AG10803 (cell line): ENCODE measurements around the gene CHTOP.
"Not testable (repeated sequence)": the region's sequence is repeated elsewhere in the genome, so short reads cannot be mapped to it uniquely, and the experiment has no call there.

Experiments
- DNase-seq: peaks from one replicate; pipeline ENCODE4 v3.0.0; 2010; ENCODE audit warnings: low read depth
- H3K4me3 ChIP-seq: 2 replicates; pipeline ENCODE4 v1.5.1; 2011; ENCODE audit warnings: mild to moderate bottlenecking, low read length, control low read depth
- TF ChIP-seq, protein P1 (sequence below): conservative IDR thresholded peaks from 2 replicates; pipeline ENCODE4 v1.5.1; 2011; ENCODE audit warnings: mild to moderate bottlenecking, low read length, control low read depth, inconsistent platforms

CHTOP gene

DNA sequence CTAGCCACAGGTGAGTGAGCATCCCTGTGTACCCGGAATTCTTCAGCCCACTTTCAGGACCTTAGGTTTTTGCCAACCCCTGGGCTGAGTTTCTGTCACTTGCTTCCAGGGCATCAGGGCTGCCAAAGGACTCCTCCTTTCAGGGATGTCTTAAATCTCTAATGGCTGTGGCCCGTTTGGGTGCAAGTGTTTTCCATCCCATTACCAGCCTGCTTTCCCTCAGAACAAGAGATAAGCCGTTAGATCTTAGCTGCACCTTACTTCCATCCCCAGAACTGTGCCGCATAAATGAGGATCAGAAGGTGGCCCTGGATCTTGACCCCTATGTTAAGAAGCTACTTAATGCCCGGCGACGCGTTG, 25.3 kb downstream of the CHTOP start:
- H3K4me3 ChIP-seq: peak overlapping the region; percentile 89
- TF ChIP-seq, protein P1, sequence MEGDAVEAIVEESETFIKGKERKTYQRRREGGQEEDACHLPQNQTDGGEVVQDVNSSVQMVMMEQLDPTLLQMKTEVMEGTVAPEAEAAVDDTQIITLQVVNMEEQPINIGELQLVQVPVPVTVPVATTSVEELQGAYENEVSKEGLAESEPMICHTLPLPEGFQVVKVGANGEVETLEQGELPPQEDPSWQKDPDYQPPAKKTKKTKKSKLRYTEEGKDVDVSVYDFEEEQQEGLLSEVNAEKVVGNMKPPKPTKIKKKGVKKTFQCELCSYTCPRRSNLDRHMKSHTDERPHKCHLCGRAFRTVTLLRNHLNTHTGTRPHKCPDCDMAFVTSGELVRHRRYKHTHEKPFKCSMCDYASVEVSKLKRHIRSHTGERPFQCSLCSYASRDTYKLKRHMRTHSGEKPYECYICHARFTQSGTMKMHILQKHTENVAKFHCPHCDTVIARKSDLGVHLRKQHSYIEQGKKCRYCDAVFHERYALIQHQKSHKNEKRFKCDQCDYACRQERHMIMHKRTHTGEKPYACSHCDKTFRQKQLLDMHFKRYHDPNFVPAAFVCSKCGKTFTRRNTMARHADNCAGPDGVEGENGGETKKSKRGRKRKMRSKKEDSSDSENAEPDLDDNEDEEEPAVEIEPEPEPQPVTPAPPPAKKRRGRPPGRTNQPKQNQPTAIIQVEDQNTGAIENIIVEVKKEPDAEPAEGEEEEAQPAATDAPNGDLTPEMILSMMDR: no peak
- DNase-seq: no peak

- TF ChIP-seq, protein P1: no peak
- H3K4me3 ChIP-seq: peak overlapping the region; percentile 89
- no peak for DNase-seq
These were observed 25.8 kb downstream of the CHTOP start for GRCh38 chr1:153659656-153660055.

- TF ChIP-seq, protein P1: no peak
- H3K4me3 ChIP-seq: no peak overlapping the region
- DNase-seq: peak; percentile 28
These were observed 27.3 kb downstream of the CHTOP start for GRCh38 chr1:153661111-153661708.

DNA sequence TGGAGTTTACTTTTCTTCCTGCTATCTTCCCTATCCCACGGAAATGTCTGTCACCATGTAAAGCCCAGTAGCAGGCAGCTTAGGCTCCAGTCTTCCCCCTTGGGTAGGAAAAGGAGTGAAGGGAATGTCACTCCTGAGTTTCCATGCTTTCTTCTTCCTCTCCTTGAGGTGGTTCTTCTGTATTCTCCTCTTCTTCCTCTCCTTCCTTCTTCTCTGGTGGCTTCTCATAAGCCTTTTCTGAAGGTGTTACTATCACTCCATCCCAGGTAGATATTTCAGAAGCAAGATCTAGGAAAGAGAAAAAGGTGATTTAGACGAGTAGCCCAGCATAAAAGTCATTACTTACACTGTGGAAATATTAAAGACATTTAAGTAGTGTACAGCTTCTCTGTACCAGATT, 28.4 kb downstream of the CHTOP start:
- no peak for DNase-seq
- TF ChIP-seq, protein P1: no peak
- H3K4me3 ChIP-seq: no peak overlapping the region

- TF ChIP-seq, protein P1: no peak
- H3K4me3 ChIP-seq: no peak overlapping the region
- DNase-seq: peak; percentile 54
These were observed 29.3 kb downstream of the CHTOP start for GRCh38 chr1:153663211-153663610.

- TF ChIP-seq, protein P1: no peak
- no peak overlapping the region for H3K4me3 ChIP-seq
These were observed 33.6 kb downstream of the CHTOP start for GRCh38 chr1:153667439-153667838.

DNA sequence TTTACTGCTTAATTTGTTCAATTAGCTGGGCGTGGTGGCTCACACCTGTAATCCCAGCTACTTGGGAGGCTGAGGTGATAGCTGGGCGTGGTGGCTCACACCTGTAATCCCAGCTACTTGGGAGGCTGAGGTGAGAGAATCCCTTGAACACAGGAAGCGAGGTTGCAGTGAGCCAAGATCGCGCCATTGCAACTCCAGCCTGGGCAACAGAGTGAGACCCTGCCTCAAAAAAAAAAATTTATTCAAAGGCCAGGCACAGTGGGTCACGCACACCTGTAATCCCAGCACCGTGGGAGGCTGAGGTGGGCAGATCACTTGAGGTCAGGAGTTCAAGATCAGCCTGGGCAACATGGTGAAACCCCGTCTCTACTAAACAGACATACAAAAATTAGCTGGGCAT, 34.8 kb downstream of the CHTOP start:
- not testable (repeated sequence) for DNase-seq

More at GRCh38 chr1:153667439-153667838, 33.6 kb downstream of the CHTOP start:
- no peak for DNase-seq

DNA sequence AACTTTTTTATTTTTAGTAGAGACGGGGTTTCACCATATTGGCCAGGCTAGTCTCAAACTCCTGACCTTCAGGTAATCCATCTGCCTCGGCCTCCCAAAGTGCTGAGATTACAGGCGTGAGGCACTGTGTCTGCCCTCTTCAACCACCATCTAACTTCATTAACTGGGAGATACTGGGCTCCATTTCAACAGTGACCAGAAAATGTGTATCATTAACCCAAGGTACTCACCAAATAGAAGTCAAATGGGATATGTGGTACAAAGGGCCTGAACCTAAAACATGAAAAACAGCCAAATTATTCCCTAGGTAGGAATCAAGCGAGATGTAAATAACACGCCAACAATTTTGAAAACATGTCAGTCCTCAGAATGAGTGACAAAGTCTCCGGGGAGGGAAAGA, 35.7 kb downstream of the CHTOP start:
- peak overlapping the region; percentile 89 for H3K4me3 ChIP-seq
- TF ChIP-seq, protein P1: no peak
- no peak for DNase-seq

More for the DNA sequence above, 34.8 kb downstream of the CHTOP start:
- not testable (repeated sequence) for H3K4me3 ChIP-seq
